Fibroblast of villous mesenchyme (primary cell): ENCODE data around the gene ABCA10. TPM values are rescaled to one million over a fixed set of nuclear protein-coding genes. Genes with fewer than 3 reads are reported as not detected.

ENCODE experiments used
- DNase-seq: peaks from one replicate; pipeline ENCODE4 v3.0.0-alpha.2; 2010; ENCODE audit warnings: low read depth
- H3K4me3 ChIP-seq: 2 replicates; pipeline ENCODE4 v1.5.1; 2011; ENCODE audit warnings: low read depth, mild to moderate bottlenecking, low read length
- total RNA-seq: library from RNA; depleted of rRNA; stranded (reverse); fragments of >200 nt; gene quantifications from 2 replicates; pipeline ENCODE4 v1.2.3, GENCODE V29; 2012
- TF ChIP-seq, protein P1 (sequence below): IDR thresholded peaks from 2 replicates; pipeline ENCODE4 v1.5.1; 2012; ENCODE audit warnings: low read depth, mild to moderate bottlenecking, low read length; ENCODE audit not compliant: insufficient read depth

ABCA10 gene
- total RNA-seq, 1 donor, result 0.43 TPM

DNA sequence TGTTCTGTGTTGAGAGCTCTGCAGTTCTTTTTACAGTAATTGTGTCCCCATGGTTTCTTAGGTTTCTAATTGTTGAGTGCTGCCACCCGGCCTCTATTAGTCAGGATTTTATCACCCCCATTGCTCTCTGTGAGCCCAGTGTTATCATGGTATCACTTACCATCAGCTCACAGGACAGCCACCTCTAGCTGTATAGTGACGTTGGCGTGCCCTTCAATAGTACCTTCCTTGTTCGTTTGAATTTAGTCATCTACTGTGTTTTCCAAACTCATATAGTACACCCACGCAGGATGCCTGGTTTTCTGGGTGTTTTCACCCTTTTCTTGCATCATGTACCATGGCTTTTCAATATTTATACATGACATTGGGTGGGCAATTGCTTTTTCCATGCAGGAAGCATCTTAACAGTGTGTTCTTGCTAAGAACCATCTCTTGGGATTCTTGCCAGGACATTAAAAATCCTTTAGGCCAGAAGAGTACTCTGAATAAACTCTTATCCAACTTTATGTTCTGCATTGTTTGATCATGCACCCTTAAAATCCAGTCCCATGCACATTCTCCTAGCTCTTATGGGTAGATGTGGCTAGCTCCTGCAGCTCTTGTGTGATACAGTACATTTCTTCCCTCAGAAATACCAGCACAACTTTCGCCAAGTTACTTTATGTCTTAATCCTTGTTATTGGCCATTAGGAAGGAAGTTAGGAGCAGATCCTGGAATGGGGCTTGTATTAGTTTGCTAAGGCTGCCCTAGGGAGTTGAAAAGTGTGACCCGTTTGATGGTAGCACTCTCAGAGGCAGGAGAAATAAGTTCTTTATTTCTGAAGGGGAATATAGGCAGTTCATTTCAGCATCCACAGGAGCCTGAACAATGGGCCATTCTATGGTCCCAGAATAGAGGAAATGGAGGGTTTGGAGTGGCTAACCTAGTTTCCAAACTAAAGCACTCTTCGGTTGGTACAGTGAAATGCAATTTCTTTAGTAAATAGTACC is 11.3 kb upstream of the ABCA10 start:
- no peak overlapping the region for H3K4me3 ChIP-seq
- TF ChIP-seq, protein P1, sequence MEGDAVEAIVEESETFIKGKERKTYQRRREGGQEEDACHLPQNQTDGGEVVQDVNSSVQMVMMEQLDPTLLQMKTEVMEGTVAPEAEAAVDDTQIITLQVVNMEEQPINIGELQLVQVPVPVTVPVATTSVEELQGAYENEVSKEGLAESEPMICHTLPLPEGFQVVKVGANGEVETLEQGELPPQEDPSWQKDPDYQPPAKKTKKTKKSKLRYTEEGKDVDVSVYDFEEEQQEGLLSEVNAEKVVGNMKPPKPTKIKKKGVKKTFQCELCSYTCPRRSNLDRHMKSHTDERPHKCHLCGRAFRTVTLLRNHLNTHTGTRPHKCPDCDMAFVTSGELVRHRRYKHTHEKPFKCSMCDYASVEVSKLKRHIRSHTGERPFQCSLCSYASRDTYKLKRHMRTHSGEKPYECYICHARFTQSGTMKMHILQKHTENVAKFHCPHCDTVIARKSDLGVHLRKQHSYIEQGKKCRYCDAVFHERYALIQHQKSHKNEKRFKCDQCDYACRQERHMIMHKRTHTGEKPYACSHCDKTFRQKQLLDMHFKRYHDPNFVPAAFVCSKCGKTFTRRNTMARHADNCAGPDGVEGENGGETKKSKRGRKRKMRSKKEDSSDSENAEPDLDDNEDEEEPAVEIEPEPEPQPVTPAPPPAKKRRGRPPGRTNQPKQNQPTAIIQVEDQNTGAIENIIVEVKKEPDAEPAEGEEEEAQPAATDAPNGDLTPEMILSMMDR, result no peak
- DNase-seq, result no peak

DNA sequence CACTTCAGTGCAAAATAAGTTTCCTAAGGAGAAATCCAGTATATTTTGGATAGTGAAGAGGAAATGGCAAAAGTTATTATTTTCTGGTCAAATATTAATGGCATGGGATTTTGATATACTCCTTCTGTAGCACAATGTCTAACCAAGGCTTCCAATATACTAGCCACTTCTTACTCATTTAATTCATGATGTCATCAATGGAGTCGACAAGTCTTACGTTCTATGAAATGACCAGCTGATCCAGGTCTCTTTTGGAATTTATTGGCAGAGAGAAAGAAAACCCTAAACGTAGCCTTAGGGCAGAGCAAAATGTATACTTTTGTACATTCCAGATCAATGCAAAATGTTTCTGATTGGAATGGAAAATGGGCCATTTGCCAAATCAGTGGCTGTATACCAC is 8.3 kb upstream of the ABCA10 start:
- TF ChIP-seq, protein P1, result no peak
- no peak for DNase-seq
- no peak overlapping the region for H3K4me3 ChIP-seq

DNA sequence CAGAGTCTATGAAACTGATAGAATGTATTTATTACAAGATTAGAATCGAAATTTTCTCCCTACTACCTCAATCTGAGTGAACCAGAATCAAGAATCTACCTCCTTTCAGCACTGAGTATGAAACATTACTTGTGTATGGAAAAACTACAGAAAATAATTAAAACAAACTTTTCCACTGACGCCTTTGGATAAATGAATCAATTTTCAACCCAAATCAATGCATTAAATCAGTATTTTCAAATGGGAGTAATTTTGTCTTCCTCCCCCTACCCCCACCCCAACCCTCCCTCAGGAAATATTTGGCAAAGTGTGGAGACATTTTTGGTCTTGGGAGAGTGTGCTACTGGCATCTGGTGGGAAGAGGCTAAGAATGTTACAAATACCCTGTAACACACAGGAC is 7.8 kb upstream of the ABCA10 start:
- H3K4me3 ChIP-seq, result no peak overlapping the region
- no peak for DNase-seq
- TF ChIP-seq, protein P1, result no peak

DNA sequence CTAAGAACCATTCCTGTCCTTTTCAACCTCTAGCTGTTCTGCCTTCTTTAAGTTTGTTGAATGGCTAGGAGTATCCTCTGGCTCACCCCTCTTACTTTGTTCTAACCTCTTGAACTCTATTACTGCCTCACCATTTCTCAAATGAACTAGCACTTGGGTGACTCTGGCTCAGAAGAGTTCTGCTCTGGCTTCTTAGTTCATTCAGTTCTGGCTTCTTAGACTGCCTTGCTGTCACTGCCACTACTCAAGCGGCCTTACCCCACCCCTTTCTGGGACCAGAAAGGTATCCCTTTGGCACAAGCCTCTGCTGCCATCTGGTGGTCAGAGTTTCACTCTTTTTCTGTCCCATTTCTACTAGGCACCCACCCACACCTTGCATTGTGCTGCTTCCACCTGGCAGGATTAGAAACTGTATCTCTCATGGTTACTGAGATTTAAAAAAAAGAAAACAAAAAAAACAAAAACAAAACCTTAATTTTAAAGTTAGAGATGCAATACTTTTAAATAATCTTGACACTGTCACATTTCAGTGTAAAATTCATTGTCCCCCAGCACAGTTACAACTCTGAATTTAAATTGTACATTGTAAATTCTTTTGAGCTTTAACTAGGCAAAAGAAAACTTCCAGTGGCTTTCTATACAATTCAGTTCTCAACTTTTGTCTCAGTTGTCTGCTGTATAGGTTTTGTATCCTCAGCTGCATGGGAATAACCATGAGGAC is 6.9 kb upstream of the ABCA10 start:
- DNase-seq, result peak; percentile 85
- TF ChIP-seq, protein P1, result peak; percentile 85
- no peak overlapping the region for H3K4me3 ChIP-seq

DNA sequence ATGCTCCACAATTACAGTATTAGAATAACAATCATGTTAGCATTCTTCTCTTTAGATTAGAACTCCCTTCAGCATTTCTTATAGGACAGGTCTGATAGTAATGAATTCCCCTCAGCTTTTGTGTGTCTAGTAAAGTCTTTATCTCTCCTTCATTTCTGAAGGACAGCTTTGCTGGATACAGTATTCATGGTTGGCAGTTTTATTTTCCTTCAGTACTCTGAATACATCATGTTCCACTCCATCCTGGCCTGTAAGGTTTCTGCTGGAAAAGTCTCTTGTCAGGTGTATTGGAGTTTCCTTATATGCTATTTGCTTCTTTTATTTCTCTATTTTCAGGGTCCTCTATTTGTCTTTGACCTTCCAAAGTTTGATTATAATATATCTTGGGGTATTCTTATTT is 4.0 kb upstream of the ABCA10 start:
- DNase-seq, result no peak
- TF ChIP-seq, protein P1, result no peak
- no peak overlapping the region for H3K4me3 ChIP-seq

DNA sequence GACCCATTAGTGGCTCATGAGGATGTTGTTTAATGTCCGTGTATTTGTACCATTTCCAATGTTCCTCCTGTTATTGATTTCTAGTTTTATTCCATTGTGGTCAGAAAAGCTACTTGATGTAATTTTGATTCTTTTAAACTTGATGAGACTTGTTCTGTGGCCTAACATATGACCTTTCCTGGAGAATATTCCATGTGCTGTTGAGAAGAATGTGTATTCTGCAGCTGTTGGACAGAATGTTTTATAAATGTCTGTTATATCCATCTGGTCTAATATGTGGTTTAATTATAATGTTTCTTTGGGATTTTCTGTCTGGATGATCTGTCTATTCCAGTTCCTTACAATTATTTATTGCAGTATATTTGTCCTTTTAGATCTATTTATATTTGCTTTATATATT is 2.9 kb upstream of the ABCA10 start:
- TF ChIP-seq, protein P1, result no peak
- H3K4me3 ChIP-seq, result no peak overlapping the region
- DNase-seq, result no peak
